PC-3 (cell line): ENCODE results near the gene PRKAR2B.

Source experiments
- CTCF ChIP-seq: fragments of 300-600 bp; sonication (generic); conservative IDR thresholded peaks from 2 replicates; pipeline ENCODE4 v1.5.1; 2017; ENCODE audit warnings: antibody characterized with exemption, low read depth, mild to moderate bottlenecking, low read length
- EZH2 ChIP-seq: fragments of 300-600 bp; sonication (generic); IDR thresholded peaks from one replicate; pipeline ENCODE4 v1.6.1; 2017; ENCODE audit warnings: antibody characterized with exemption, mild to moderate bottlenecking, low read length; ENCODE audit not compliant: unreplicated experiment

GRCh38 chr7:107130487-107131220 is 86.1 kb downstream of the PRKAR2B start:
- TF ChIP-seq CTCF (peak; percentile 26; the same call in 1 of the 2 replicates), EZH2 (no peak)
